Measurements from ENCODE around the gene RUBCN.

The RUBCN gene

DNA sequence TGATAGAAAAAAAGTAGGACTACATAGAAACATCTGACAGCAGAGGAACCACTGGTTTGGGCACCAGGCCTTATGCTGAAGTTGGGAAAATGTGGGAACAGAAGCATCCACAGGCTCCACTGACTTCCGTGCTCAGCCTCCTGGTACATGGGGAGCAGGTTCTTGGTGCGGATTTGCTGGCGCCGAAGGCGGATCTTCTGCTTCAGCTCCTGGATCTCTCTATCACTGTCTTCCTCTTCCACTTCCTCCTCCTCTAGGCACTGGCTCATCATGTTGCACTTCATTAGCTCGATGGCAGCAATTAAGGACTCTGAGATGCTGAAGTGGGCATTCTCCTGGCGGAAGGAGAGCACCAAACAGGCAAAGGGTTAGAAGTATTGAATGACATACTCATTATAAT is 42.5 kb downstream of the RUBCN start:
- no peak for ATAC-seq
- no peak for TF ChIP-seq ZNF70 (CRISPR knock-in tag; IDR thresholded peaks at IDR 0.05)
- TF ChIP-seq ARNTL (CRISPR knock-in tag; IDR thresholded peaks at IDR 0.05; ENCODE audit: borderline replicate concordance, low read depth), result no peak
- no peak for TF ChIP-seq ZC3H10 (CRISPR knock-in tag; IDR thresholded peaks at IDR 0.05)
- TF ChIP-seq ZNF565 (CRISPR knock-in tag; conservative IDR thresholded peaks at IDR 0.05; ENCODE audit: low read depth), result no peak
- no peak for TF ChIP-seq PPARA (CRISPR knock-in tag; IDR thresholded peaks at IDR 0.05; ENCODE audit: borderline replicate concordance)
- TF ChIP-seq, protein P1, sequence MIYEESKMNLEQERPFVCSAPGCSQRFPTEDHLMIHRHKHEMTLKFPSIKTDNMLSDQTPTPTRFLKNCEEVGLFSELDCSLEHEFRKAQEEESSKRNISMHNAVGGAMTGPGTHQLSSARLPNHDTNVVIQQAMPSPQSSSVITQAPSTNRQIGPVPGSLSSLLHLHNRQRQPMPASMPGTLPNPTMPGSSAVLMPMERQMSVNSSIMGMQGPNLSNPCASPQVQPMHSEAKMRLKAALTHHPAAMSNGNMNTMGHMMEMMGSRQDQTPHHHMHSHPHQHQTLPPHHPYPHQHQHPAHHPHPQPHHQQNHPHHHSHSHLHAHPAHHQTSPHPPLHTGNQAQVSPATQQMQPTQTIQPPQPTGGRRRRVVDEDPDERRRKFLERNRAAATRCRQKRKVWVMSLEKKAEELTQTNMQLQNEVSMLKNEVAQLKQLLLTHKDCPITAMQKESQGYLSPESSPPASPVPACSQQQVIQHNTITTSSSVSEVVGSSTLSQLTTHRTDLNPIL (CRISPR knock-in tag; IDR thresholded peaks at IDR 0.05; ENCODE audit: low read depth), result no peak
- no peak for TF ChIP-seq ISL1 (CRISPR knock-in tag; IDR thresholded peaks at IDR 0.05)
- TF ChIP-seq CSDC2 (CRISPR knock-in tag; IDR thresholded peaks at IDR 0.05), result no peak
- TF ChIP-seq BACH2 (CRISPR knock-in tag; IDR thresholded peaks at IDR 0.05; ENCODE audit: borderline replicate concordance), result no peak
- TF ChIP-seq TOX (CRISPR knock-in tag; IDR thresholded peaks at IDR 0.05; ENCODE audit: borderline replicate concordance), result no peak
- no peak for TF ChIP-seq ZFP30 (CRISPR knock-in tag; IDR thresholded peaks at IDR 0.05)
- no peak for TF ChIP-seq OSR1 (CRISPR knock-in tag; IDR thresholded peaks at IDR 0.05)
- no peak for TF ChIP-seq RARB (CRISPR knock-in tag; IDR thresholded peaks at IDR 0.05)
- no peak for TF ChIP-seq TCF4 (CRISPR knock-in tag; IDR thresholded peaks at IDR 0.05; ENCODE audit: borderline replicate concordance)
- TF ChIP-seq ZNF8 (CRISPR knock-in tag; IDR thresholded peaks at IDR 0.05), result no peak
- TF ChIP-seq ZFP3 (CRISPR knock-in tag; IDR thresholded peaks at IDR 0.05), result no peak

DNA sequence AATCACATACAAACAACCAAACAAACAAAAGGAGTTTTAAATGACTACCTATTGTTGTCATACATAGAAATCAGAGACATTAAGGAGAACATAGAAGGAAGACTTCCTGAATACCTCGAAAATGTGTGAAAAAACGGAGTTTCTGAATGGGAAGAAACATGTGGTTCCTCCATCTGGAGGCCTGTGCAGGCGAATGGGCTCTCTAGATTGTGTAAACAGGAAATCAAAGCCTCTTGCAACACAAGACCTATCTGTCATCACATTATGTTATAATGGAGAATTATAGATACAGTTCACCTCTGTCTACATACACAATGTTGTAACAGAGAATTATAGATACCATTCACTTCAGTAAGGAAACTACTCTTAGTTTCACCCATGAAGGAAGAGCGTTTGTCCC is 44.1 kb downstream of the RUBCN start:
- ATAC-seq, result no peak
- TF ChIP-seq ESRRG (CRISPR knock-in tag; IDR thresholded peaks at IDR 0.05) (no peak), TCF4 (CRISPR knock-in tag; IDR thresholded peaks at IDR 0.05; ENCODE audit: borderline replicate concordance) (no peak), ZFP3 (CRISPR knock-in tag; IDR thresholded peaks at IDR 0.05) (no peak)

DNA sequence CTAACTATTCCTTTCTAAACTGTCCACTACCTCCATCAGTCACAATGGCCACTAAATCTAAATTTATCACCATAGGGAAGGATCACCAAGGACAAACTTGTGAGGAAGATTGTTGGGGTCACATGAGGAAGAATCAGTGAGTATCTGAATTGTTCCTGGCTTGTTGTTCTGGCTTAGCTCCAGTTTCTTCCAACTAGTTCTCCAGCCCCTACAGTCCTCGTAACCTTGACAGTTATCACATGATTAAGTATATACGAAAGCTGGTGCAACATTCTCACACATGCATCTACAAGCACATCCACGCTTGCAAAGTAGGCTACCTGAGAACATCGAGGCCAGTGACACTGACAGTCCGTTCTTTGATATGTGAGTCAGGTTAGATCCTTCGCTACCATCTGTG is 46.0 kb downstream of the RUBCN start:
- TF ChIP-seq BACH2 (CRISPR knock-in tag; IDR thresholded peaks at IDR 0.05; ENCODE audit: borderline replicate concordance), result no peak
- no peak for TF ChIP-seq ZC3H10 (CRISPR knock-in tag; IDR thresholded peaks at IDR 0.05)
- no peak for ATAC-seq

DNA sequence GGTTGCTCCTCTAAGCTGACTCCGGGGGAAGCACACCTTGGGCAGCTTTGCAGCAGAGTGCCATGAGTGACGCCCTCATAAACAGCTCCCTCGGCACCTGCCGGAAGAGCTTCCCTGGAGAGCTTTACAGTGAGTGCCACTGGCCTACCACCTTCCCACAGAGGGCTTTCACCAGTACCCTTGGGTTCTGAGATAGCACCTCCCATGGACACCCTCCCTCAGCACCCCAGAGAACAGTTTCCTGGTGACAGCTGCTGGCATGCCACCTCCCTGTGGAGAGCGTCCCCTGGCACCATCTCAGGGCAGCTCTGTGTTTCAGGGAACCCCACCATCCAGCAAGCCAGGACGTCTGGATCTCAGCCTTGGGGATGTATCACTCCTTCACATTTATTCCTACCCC is 49.1 kb downstream of the RUBCN start:
- no peak for ATAC-seq
- TF ChIP-seq SNAI2 (CRISPR knock-in tag; IDR thresholded peaks at IDR 0.05) (no peak), TCF4 (CRISPR knock-in tag; IDR thresholded peaks at IDR 0.05; ENCODE audit: borderline replicate concordance) (no peak), BACH2 (CRISPR knock-in tag; IDR thresholded peaks at IDR 0.05; ENCODE audit: borderline replicate concordance) (no peak), ESRRG (CRISPR knock-in tag; IDR thresholded peaks at IDR 0.05) (no peak), ISL1 (CRISPR knock-in tag; IDR thresholded peaks at IDR 0.05) (no peak), OSR1 (CRISPR knock-in tag; IDR thresholded peaks at IDR 0.05) (no peak), PPARA (CRISPR knock-in tag; IDR thresholded peaks at IDR 0.05; ENCODE audit: borderline replicate concordance) (no peak), TOX (CRISPR knock-in tag; IDR thresholded peaks at IDR 0.05; ENCODE audit: borderline replicate concordance) (no peak)
- TF ChIP-seq, protein P2, sequence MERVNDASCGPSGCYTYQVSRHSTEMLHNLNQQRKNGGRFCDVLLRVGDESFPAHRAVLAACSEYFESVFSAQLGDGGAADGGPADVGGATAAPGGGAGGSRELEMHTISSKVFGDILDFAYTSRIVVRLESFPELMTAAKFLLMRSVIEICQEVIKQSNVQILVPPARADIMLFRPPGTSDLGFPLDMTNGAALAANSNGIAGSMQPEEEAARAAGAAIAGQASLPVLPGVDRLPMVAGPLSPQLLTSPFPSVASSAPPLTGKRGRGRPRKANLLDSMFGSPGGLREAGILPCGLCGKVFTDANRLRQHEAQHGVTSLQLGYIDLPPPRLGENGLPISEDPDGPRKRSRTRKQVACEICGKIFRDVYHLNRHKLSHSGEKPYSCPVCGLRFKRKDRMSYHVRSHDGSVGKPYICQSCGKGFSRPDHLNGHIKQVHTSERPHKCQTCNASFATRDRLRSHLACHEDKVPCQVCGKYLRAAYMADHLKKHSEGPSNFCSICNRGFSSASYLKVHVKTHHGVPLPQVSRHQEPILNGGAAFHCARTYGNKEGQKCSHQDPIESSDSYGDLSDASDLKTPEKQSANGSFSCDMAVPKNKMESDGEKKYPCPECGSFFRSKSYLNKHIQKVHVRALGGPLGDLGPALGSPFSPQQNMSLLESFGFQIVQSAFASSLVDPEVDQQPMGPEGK (CRISPR knock-in tag; IDR thresholded peaks at IDR 0.05; ENCODE audit: borderline replicate concordance), result no peak

DNA sequence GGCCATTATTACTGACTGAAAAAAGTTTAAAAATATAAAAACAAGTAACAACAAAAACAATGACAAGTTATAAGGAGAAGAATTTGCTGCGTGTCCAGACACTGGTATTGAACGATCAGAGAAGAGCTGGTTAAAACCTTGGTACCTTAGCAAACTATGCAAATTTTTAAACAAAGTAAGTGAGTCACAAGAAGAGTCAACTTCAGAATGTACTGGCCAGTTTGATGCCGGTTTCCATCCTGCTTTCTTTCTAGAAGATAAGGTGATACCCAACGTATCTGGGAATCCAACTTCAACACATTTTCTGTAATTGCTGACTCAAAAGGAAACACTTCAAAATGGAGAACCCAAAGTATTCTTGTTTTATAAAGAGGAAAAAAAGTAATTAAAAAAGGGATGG is 49.8 kb downstream of the RUBCN start:
- TF ChIP-seq ARNTL (CRISPR knock-in tag; IDR thresholded peaks at IDR 0.05; ENCODE audit: borderline replicate concordance, low read depth), result no peak
- no peak for ATAC-seq

DNA sequence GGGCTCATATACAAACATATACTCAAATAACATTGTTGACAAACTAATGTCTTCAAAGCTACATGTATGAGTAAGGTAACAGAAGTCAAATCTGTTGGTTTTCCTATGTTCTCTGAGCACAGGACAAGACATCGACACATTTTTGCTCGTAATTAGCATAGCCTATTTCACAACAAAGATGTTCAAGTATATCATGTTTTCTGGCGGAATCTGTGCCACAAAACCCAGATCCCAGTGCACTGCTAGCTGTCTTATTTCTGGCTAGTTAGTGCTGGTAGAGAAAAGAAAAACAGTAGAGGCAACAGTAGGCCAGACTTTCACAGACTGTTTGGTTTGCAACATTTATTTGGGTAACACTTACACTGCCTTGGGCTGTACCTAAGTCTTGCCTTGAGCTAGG is 51.2 kb downstream of the RUBCN start:
- TF ChIP-seq, protein P2 (CRISPR knock-in tag; IDR thresholded peaks at IDR 0.05; ENCODE audit: borderline replicate concordance), result no peak
- no peak for TF ChIP-seq ZFP3 (CRISPR knock-in tag; IDR thresholded peaks at IDR 0.05)
- TF ChIP-seq TOX (CRISPR knock-in tag; IDR thresholded peaks at IDR 0.05; ENCODE audit: borderline replicate concordance), result no peak
- TF ChIP-seq ISL1 (CRISPR knock-in tag; IDR thresholded peaks at IDR 0.05), result no peak
- no peak for TF ChIP-seq BACH2 (CRISPR knock-in tag; IDR thresholded peaks at IDR 0.05; ENCODE audit: borderline replicate concordance)
- no peak for TF ChIP-seq RARB (CRISPR knock-in tag; IDR thresholded peaks at IDR 0.05)
- no peak for TF ChIP-seq TCF4 (CRISPR knock-in tag; IDR thresholded peaks at IDR 0.05; ENCODE audit: borderline replicate concordance)
- TF ChIP-seq ZC3H10 (CRISPR knock-in tag; IDR thresholded peaks at IDR 0.05), result no peak
- no peak for TF ChIP-seq OSR1 (CRISPR knock-in tag; IDR thresholded peaks at IDR 0.05)
- no peak for TF ChIP-seq PPARA (CRISPR knock-in tag; IDR thresholded peaks at IDR 0.05; ENCODE audit: borderline replicate concordance)
- no peak for TF ChIP-seq ZNF70 (CRISPR knock-in tag; IDR thresholded peaks at IDR 0.05)
- TF ChIP-seq, protein P3, sequence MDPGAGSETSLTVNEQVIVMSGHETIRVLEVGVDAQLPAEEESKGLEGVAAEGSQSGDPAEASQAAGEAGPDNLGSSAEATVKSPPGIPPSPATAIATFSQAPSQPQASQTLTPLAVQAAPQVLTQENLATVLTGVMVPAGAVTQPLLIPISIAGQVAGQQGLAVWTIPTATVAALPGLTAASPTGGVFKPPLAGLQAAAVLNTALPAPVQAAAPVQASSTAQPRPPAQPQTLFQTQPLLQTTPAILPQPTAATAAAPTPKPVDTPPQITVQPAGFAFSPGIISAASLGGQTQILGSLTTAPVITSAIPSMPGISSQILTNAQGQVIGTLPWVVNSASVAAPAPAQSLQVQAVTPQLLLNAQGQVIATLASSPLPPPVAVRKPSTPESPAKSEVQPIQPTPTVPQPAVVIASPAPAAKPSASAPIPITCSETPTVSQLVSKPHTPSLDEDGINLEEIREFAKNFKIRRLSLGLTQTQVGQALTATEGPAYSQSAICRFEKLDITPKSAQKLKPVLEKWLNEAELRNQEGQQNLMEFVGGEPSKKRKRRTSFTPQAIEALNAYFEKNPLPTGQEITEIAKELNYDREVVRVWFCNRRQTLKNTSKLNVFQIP (CRISPR knock-in tag; IDR thresholded peaks at IDR 0.05; ENCODE audit: borderline replicate concordance, low read depth), result no peak
- no peak for TF ChIP-seq ZNF8 (CRISPR knock-in tag; IDR thresholded peaks at IDR 0.05)
- no peak for TF ChIP-seq SNAI2 (CRISPR knock-in tag; IDR thresholded peaks at IDR 0.05)
- no peak for TF ChIP-seq CSDC2 (CRISPR knock-in tag; IDR thresholded peaks at IDR 0.05)
- ATAC-seq, result no peak
